G401.6 (cell line): Measurements from ENCODE around the gene FANK1.
A peak's percentile ranks its signal among the peaks of the same experiment; 100 is the strongest.
"Not testable (repeated sequence)": the region's sequence is repeated elsewhere in the genome, so short reads cannot be mapped to it uniquely, and the experiment has no call there.

Experiments used
- FAIRE-seq: peaks from 2 replicates; lab custom pipeline; 2012; peaks lifted over from hg19 to GRCh38; lab: Jason Lieb, UNC

The FANK1 gene, protein sequence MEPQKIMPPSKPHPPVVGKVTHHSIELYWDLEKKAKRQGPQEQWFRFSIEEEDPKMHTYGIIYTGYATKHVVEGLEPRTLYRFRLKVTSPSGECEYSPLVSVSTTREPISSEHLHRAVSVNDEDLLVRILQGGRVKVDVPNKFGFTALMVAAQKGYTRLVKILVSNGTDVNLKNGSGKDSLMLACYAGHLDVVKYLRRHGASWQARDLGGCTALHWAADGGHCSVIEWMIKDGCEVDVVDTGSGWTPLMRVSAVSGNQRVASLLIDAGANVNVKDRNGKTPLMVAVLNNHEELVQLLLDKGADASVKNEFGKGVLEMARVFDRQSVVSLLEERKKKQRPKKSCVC

DNA sequence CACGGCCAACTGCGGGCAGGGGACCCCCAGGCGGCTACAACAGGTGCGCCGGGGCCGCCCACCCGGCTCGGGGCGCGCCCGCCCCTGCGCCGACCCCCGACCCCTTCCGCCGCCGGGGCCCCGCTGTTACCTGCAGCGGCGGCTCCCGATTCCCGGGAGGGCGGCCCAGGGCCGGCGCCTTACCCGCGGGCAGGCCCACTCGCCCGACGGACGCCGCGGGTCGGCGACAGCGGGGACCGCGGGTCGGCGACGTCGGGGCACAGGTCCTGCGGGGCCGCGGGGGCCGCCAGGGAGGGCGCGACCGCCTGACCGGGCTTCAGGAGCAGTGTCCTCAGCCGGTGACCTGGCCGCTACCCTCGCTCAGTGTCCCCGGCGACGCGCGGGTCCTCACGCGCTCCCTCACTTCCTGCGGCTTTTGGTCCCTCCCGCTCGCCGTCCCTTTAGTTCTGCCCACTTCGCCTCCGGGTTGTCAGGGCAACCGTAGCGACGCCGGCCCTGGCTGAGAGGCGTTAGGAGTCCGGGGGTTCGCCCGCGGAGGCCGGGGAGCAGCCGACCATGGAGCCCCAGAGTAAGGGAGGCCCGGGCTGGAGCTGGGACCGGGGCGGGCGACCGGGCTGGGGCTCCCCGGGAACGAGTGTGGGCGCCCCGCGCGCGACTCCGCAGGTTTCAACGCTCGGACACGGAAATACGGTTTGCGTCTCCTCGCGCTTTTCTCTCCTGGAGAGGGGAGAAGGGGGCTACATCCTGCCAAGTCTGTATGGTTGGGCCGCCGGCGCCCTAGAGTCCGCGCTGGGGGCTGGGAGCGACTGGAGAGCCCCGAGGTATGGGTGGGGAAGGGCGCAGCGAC, at the start of gene FANK1:
Gene FANK1 (plus strand): TSS at position 477 of the 847 bp plus-strand sequence. CDS start 79 bp downstream, at position 556.
- FAIRE-seq = not testable (repeated sequence)

DNA sequence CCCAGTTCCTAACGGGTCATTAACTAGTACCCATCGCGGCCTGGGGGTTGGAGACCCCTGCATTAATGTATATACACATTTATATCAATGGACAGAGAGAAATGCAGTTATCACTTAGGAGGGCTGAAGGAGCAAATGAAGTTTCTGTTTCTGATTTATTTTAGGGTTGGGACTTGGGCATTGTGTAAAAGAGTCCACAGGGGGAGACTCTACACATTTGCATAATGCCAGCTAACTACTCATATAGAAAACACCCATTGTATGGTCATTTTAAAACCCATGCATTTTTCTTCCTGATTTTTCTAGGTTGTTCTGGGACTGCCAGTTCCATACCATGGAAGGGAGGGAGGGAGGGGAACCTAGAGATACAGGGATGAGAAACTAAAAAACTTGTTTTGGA, 49.5 kb upstream of the FANK1 start:
- FAIRE-seq = no peak

DNA sequence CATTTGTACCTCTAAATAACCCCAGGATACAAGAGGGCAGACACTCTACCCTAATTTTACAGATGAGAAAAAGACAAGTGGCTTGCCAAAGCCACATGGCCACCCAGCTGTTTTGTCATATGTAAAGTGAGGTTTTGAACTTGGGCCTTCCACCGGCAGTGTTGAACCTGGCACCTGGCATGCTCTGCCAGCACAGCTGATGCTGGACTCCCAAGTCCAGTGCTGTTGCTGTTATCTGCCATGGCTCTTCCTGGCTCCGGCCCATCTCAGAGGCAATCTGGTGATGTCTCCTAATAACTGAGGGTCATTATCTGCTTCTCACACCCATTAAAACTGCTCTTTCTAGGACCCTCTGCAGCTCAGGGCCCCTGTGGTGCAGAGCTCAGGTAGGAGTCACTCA, 48.0 kb upstream of the FANK1 start:
- FAIRE-seq = no peak

DNA sequence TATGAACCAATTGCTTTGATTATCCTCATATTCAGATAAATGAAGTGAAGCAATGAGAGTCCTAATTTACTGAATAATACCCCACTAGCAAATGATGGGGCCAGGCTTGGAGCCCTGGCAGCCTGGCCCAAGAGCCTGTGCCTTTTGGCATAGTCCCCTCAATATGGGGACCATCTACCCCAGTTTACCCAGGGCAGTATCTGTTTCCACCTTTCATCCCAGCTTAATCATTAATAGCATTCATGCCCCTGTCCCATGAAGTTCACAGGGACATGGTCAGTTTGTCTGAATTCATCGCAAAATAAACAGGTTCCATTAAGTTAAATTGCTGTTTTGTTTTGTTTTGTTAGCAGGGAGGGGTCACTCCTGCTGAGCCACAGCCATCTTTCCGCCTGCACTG, 47.5 kb upstream of the FANK1 start:
- FAIRE-seq = no peak

DNA sequence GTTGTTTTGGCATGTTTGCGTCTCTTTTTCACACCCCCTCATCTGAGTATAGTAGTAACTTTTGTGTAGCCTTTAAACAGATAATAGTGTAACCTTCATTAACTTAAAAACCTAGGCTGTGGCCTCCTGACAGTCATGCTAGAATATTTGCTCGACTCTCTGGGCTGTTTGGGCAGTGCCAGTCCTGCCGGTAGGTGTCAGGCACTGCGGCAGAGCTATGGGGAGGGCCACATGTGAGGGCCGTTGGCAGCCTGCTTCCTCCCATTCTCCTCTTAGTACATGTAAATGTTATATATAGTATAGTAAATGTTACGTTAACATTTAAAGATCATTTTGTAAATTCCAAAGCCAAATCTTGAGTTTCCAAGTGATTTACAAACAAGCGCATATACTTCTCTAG, 46.9 kb upstream of the FANK1 start:
- no peak for FAIRE-seq

DNA sequence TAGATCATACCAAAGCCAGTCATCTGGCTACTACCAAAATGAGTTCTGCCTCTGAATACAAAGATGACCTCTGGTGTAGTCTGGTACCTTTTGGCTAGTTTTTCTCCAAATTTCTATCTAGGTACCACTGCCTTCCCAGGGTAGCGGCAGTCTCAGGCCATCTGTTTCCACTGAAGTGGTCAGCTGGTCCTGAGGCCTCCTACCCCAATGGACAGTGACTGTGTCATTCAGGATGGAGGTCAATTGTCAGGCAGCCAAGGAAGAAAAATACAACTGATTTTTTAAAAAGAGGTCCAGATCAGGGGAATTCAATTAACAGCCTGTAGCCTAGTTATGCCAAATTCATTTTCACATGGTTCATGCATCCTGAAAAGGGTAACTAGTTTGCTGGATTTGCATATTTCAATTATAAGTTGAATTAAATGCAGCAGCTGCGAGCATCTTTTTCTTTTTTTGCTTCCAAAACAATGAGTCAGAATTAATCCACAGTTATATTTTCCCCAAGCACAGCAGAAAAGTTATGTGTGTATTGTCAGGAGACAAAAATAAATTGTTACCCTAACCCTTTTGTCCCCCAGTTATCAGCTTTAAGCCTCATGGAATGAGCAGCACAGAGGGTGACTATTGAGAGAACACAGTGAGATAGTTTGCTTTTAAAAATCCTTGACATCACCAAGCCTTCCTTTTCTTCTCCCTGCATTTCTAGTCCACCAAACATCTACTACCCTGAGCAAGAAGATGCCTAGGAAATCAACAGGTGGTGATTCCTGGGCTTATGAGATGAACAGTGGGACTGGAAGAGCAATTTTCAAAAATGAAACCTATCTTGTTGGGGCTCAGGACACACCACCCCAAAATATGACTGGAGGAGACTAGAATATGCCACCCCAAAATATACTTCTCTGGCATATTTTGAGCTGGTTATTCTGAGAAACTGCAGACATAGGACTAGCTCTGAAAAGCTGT, 45.3 kb upstream of the FANK1 start:
- FAIRE-seq = no peak

DNA sequence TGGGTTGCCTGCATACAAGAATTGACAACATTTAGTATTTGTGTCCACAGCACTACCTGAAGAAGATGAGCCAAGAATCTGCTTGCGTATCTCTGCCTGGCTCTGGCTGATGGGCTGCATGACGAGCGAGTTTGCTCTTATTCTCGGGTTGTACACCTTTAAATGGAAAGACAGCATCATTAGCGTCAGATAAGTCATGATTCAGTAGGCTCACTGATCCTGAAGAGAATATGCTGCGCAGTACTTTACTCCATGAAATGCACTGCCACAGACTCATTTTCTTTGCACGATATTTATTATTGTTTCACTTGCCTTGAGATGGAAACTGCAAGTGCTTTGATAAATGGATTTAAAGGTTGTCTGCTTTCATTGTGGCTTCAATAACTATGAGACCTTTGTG, 43.9 kb upstream of the FANK1 start:
- no peak for FAIRE-seq

DNA sequence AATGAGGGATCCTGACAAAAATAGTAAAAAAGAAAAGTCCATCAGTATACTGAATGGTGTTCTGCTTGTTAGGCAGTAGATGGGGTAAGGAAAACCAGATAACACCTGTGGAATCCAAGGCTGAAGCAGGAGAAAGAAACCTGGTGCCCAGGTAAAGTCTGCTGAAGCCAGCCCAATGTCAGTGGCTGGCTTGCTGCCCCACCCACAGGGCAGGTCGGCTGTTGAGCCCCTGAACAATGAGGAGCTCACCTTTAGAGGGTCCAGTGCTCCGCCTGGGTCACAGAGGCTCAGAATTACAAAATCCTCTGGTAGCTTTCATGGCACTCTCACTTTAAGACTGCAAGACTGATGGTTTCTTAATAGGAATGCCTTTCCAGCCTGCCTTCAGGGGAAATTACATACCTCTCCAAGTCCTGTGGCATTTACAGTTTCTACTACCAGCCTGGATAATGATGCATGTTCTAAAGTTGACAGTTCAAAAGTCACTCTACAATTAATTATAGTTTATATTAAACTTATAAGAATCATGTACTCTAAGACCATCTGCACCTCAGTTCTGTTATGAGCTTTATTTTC, 39.1 kb upstream of the FANK1 start:
- no peak for FAIRE-seq

DNA sequence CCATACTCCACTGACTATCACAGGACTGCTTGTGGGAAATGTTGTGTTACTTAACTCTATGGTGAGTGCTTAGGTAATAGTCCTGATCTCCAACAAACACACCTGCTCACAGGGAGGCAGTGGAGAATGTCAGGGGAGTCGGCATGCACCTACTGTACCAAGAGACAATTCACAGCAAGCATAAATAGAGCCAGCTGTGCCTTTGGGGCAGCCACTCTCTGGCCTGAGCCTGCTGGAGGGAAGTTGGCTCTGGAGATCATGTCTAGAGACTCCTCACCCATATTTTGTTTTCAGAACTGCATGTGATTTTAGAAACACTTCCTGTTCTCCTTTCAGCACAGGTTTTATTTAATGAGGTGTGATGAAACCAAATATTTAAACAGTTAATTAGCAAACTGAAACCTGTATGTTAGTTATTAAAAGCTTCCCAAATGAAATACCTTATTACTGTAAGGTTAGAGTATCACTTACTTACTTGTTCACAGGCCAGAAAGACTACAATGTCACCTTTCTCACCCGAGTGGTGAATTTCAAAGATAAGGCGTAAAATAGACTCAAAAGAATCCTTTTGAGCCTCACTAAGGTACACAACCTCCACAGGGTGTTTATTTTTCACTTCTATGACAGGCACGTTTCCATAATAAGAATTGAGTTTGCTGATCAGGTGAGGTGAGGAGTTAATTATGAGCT, 37.1 kb upstream of the FANK1 start:
- no peak for FAIRE-seq

DNA sequence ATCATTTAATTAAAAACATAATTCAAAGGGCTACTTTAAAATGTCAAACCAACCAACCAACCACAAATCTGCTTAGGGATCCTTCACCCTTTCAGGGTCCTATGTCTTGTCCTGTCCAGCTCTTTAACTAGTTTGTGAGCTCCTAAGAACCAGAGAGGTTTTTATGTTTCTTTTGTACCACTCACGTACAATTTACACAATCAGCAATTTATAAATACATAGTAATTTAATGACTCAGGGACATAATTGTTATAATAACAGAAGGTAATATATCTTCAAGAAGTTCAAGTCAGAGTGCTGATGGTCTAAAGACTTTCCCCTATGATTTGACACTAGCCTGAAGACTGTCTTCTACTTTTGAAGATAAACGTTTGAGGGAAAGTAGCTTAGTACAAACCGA, 31.2 kb upstream of the FANK1 start:
- FAIRE-seq = no peak

DNA sequence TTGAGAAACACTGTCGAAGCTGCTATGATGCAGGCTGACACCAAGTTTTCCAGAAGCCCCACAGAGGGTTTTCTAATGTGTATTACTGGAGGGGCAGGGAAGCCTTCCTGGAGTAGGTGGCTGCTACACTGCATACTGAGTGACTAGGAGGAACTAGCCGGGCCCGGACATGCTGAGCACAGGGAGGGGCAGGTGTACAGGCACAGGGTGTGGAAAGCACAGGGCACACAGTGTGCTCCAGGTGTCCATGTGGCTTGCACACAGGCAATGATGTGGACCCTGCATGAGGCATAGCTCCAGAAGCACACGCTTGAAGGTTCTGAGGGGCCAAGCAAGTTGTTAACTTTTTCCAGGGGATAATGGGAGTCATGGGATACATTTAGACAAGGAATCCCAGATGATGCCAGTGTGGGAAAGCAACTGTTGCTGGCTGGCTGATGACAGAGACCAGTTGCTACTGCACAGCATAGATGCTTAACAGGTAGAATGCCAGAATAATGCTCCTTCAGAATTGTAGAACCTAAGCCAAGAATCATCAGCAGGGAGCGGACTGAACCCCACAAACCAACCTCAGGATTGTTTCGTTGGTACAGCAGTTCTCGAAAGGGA, 29.8 kb upstream of the FANK1 start:
- no peak for FAIRE-seq

DNA sequence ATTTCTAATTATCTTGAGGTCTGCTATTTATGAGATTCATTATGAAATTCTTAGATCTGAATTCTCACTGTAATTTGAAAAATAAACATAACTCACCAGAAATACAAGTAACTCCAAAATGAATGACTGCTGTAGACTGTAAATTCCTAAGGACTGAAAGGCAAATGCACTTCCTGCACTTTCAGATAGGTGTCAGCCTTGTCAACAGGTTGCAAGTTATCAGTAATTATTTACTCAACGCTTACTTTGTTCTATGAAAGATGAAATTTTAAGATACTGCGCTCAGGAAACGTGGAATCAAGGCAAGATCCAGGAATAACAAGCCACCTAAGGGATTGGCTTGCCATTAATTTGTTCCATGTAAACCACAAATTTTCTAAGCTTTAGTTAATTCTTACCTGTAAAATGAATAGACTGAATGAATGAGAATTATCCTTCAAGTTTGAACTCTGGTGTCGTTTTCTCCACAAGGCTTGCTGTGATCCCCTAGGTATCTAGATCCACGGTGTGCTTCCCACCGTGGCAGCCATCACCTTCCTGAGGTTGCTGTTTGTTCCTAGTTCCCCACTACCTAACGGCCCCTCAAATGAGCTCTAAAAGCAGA, 27.9 kb upstream of the FANK1 start:
- peak; percentile 93 for FAIRE-seq

DNA sequence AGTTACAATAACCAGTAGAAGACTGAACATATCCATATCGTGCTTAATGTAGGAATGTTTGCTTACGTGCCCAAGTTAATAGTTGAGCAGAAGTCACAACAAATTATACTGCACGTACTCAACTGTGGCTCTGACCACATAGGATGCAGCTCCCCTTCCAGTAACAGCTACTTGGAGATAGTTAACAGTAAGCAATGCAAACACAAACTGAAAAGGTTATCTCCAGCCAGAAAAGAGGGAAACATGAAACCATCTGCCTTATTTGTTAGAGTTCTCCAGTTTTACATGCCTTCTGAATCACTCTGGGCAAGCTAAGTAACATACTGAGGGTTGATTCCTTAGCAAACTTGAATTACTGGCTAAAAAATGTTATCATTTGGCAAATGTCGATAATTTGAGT, 25.0 kb upstream of the FANK1 start:
- FAIRE-seq = no peak

DNA sequence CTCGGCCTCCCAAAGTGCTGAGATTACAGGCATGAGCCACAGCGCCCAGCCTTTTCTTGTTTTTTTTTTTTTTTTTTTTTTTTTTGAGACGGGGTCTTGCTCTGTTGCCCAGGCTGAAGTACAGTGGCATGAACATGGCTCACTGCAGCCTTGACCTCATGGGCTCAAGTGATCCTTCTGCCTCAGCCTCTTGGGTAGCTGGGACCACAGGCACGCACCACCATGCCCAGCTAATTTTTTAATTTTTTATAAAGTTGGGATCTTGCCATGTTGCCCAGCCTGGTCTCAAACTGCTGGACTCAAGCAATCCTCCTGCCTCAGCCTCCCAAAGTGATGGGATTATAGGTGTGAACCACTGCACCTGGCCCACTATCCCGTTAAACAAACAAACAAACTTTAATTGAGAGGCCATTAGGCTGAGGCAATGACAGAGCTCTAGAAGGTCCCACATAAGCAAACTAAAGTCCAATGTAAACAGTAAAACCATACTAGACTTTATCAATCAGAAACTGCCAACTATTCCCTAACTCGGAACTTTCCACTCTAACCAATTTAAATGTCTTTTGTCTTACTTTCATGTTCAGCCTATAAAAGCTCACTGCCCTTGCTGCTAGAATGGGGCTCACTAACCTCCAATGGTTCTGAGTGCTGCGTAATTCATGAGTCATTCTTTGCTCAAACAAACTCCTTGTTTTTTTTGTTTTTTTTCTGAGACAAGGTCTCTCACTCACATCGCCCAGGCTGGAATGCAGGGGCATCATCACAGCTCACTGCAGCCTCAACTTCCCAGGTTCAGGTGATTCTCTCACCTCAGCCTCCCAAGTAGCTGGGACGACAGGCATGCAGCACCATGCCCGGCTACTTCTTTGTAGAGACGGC, 17.2 kb upstream of the FANK1 start:
- FAIRE-seq = no peak

DNA sequence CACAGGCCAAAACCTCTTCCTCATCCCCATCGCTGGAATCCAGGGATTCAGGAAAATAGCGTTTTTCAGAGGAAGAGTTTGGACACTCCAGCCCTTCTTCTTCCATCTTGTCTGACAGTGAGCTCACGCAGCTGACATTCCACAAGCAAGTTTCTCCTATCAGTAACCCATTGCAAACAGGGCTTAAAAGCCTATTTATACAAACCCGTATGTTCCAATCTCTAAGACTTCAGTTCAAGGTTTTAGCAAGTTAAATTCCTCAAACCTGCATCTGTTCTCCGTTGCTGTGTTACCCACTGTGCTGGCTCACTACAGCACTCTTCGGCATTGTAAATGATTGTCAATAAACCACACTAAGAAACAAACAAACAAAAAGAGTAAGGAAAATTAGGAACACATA, 15.6 kb upstream of the FANK1 start:
- FAIRE-seq = no peak

DNA sequence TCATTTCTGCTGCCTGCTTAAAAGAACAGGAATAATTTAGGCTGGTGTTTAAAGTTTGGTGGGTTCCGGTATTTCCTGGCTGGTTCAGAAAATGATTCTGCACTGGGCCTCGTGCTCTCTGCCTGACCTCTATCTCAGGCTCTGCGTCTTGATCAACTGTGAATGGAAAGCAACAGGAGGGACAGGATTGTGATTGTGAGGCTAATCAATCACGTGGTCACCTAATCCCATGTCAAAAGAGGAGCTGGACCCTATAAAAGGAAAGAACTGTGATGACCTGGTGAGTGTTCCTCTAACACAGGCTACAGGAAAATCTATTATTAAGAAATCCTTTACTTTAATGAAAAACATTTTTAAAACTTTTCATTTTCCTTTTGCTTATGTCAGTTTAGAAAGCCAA, 15.2 kb upstream of the FANK1 start, which contains the start of gene DHX32:
Gene DHX32 (minus strand): TSS at position 101 of the 400 bp plus-strand sequence. CDS start 468 bp downstream, outside the sequence.
- FAIRE-seq = no peak

DNA sequence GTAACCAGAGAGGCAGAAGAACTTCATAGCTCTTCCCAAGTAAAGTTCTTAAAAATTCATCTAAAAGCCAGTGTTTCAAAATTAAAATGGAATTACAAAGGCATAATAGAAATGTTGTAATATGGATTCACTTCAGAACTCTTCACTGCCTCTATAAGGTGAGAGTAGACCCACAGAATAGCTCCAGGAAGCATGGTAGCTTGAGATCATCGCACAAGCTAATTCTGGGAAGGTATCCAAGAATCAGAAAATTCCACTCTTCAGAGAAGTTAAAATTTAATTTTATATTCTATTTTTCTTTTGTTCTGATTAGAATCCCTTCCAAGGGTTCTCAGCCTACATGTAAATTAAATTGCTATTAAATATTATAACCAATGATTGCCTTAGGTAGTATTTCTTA, 13.8 kb upstream of the FANK1 start:
- no peak for FAIRE-seq

DNA sequence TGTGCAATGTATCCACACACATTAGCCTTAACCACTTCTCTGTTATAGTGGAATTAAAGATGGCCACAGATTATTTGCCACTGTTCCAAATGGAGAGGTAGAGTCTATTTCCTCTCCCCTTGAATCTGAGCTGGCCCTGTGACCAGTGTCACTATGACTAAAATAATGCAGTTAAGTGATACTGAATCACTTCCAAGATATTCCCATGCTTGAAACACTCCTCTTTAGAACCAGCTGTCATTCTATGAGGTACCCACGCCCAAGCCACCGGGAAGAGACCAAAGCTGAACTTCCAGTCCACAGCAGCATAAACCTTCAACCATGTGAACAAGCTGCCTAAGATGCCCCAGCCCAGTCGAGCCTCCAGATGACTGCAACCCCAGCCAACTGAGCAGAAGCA, 13.2 kb upstream of the FANK1 start:
- FAIRE-seq = no peak

DNA sequence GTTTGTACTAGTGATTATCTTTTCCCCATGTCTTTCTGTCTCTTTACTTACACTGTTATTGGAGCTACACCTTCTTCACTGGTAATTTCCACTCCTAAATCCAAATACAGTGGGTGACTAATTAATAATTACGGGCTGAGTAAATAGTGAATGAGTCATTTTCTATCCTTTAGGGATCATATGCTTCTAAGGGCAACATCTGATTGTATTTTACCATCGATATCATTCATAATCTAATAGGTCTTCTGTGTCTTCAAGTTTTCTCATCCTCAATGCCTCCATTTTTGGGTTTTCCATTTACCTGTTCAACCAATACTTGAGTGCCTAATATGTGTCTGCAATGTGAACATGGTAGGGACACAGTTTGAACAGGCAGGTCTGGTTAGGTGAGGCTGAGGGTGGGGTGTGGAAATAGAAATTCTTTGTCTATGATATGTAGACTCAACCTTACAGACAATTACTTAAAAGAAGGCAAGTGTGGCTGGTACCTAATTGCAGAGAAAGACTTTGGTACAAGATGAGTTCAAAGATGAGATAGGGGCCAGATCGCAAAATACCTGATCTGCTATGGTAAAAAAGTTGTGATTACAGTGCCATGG, 9.4 kb upstream of the FANK1 start:
- FAIRE-seq = no peak
